GM19463 (cell line): Measurements from ENCODE around the gene PTPRN2.
A peak's percentile ranks its signal among the peaks of the same experiment; 100 is the strongest.
"Not testable (repeated sequence)": the region's sequence is repeated elsewhere in the genome, so short reads cannot be mapped to it uniquely, and the experiment has no call there.

ENCODE experiments used
- ATAC-seq: cut with Tn5 transposase; IDR thresholded peaks from one replicate; pipeline ENCODE4 v1.9.1; 2021; ENCODE audit warnings: mild to moderate bottlenecking, moderate library complexity; ENCODE audit not compliant: unreplicated experiment

Gene PTPRN2

DNA sequence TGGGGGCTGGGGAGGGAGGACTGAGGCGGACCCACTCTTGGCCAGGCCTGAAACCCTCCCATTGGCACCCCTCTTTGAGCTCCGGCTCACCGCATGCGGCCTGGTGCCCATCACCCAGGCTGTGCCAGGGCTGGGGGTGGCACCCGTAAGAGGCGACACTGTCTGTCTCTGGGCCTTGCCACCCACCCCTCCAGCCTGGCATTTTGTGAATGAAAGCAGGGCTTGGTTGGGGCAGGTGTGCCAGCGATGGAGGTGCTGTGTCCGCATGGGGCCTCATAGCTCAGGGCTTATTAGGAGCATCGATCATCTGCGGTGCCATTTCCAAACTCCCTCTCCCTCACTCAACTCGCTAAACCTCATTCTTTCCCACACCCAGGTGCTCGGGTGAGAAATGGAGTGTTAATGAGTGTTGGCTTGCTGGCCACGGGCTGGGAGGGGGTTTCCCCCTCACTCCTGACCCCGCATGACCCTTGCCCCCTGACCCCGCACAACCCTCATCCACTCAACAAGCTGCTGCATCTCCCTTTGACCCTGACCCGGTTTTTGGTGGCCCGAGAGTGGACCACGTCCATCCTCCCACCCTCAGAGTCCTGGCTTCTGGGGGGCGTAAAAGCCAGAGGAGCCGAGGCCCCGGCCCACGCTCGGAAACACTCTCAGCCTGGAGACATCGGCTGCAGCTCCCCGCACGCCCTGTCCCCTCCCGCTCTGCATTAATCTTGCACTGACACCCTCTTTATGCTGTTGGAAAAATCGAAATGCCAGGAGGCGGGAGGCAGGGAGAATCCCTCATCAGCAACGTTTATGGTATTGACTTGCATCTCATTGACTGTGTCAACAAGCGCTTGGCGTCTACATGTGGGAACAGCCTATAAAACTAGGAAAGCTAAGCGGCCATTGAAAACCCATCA, 1089.6 kb downstream of the PTPRN2 start:
- ATAC-seq: no peak

DNA sequence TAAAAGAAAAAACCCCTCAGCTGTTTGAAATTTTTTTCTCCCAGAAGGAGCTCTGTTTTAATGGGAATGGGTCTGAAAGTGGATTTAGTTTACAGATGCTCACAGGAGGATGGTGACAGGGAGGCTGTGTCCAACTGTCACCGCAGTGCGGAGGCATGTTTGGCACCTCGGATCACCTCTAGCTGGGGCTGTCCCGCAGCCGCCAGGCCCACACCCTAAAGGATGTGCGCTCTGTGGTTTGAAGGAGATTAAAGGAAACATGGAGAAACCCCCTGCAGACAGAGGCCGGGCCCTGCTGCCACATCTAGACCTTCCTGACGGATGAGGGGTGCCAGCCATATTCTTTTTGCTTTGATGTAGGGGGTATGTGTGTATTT, 1090.3 kb downstream of the PTPRN2 start:
- ATAC-seq: no peak

DNA sequence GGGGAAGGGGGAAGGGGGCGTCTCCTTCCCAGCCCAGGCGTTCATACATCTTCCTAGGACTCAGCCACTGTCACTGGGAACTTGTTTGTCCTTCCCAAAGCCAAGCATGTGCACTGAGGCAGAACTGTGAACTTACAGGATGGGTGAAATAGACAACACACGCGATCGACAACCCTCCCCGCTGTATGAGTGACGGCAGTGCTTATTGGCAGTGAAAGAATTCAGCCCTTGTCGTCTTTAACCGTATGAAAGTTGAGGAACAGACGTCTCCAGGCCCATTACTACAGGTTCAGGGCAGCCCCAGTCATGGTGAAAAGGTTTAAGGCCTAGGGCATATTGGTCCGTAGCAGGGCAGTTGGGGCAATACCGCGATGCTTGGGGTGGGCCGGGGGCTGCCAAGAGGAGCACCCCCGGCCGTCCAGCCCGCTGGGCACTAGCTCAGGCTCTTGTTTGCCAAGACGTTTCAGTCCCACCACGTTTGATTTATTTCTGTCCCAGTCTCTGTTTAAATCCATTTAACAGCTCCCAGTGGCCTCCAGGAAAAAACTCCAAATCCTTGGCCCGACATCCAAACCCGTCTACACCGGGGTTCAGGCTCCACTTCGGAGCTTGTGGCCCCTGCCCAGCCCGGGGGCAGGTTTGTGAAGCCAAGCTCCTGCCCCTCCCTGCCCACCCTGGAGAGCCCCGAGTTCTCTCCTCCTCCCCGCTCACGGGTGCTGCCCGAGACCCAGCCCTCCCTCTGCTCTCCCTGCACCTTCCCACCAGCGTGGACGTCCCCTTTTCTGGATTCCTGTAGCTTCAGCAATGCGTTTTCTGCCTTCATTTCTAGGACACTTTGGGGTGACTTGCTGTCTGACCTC, 1091.0 kb downstream of the PTPRN2 start:
- ATAC-seq: no peak

DNA sequence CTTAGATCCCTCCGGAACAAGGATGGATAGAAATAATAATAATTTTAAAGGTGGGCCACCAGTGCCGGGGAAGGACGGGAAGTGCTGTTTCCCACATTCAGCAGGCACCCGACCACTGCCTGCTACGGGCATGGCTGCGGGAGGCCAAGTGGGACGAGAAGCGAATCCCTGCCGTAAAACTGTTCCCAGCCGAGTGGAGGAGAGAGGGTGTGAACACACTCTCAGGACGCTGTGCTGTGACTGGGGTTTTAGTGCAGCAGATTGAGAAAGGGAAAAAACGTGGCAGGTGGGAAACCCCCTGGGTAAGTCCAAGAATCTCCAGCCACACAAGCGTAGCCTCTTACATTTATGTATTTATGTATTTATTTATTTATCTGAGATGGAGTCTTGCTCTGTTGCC, 1092.0 kb downstream of the PTPRN2 start:
- peak; percentile 68 for ATAC-seq

DNA sequence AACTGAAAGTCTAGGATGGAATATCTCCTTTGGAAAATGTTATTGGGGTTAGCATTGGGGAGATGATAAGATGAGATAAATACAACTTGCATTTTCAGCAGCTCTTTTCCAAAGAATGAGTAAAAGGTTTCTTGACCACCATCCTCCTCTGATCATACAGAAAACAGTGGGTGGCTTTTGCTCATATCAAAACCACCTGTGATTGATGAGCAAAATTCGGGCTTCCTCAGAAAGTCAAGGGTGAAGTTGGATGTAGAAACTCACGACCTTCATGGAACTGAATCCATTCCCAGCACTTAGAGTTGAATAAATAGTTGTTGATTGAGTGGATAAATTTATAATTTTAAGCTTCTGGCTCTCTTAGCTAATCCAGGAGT, 1092.5 kb downstream of the PTPRN2 start:
- no peak for ATAC-seq

DNA sequence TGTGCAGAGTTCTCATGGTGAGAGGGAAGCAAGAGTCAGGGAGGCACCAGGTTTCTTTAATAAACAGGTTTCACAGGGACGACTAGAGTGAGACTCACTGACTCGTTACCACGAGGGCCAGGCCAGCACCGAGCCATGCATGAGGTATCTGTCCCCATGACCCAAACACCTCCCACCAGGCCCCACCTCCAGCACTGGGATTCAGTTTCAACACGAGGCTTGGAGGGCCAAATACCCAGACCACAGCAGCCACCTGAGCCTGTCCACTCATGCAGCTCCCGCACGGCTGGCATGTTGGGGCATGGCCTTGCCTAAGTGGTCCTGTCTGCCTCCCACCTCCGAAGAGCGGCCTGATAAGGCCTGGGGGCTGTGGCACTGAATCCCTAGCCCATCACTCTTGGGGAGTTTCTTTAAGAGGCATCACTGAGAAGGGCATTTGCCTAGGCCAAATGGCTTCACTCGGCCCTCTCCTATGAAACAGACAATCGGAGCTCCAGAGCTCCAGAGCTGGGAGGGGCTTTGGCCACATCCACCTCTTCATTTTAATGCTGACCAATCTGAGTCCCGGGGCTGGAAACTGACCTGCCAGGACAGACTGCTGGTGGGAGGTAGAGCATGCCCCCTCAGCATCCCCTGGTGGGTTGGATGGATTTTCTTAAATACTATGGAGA, 1093.0 kb downstream of the PTPRN2 start:
- ATAC-seq: no peak

DNA sequence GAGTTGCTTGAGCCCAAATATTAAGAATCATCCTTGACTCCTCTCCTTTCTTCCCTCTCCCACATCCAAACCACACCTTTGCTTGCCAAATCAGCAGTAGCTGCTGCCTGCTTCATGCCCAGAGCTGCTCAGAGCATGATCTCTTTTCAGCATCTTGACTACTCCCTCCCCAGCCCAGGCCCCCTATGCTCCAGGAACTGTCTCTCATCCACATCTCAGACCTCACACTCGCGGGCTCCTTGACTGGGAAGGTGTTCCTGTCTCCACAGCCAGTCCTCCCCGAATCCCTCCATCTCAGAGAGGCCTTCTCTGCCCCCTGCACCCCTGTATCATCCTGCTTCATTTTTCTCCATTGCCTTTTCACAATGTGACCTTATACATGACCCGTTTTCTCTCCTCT, 1093.8 kb downstream of the PTPRN2 start:
- ATAC-seq: no peak

DNA sequence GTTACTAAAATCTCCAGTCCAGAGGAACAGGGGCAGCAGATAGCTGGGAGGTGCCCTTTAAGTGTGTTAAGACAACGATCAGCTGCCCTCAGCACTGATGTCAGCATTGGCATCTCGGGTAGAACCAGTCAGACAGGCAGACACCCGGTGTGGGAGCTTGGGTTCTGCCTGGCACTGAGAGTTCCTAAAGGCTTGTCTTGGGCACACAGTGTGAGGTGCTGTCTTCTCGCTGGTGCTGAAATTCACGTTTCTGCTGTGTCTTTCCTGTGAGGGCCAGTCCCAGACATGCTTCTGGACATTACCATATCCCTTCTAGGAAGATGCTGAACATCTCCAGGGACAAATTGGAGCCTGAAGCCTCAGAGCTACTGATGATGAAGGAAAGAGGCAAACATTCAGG, 1094.6 kb downstream of the PTPRN2 start:
- no peak for ATAC-seq

DNA sequence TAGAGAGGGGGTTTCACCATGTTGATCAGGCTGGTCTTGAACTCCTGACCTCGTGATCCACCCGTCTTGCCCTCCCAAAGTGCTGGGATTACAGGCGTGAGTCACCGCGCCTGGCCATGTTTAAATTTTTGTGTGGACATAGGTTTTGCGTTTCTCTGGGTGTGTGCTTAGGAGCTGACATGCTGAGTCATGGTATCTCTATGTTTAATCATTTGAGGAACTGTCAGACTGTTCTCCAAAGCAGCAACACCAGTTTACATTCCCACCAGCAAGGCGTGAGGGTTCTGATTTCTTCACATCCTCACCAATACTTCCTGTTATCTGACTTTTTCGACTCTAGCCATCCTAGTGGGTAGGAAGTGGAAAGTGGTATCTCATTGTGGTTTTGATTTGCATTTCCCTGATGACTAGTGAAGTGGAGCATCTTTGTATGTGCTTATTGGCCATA, 1097.1 kb downstream of the PTPRN2 start:
- ATAC-seq: peak; percentile 72

DNA sequence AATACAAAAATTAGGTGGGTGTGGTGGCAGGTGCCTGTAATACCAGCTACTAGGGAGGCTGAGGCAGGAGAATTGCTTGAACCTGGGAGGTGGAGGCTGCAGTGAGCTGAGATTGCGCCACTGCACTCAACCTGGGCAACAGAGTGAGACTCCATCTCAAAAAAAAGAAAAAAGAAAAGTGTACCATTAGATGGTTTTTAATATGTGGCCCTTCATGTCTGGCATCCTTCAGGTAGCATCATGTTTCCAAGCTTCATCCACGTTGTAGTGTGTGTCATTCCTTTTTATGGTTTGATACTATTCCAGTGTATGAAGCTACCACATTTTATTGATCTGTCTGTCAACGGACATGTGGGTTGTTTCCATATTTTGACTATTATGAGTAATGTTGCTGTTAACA, 1097.8 kb downstream of the PTPRN2 start:
- ATAC-seq: not testable (repeated sequence)
